GM18909 (cell line): ENCODE data around the gene LOXHD1.

Experiments
- ATAC-seq: cut with Tn5 transposase; IDR thresholded peaks from one replicate; pipeline ENCODE4 v1.9.1; 2021; ENCODE audit warnings: mild to moderate bottlenecking; ENCODE audit not compliant: unreplicated experiment, poor library complexity

The LOXHD1 gene

GRCh38 chr18:46677611-46678010 lies 20.6 kb upstream of the LOXHD1 start:
- ATAC-seq, result no peak

- no peak for ATAC-seq
Observed at GRCh38 chr18:46676182-46676835, 19.3 kb upstream of the LOXHD1 start.

- ATAC-seq, result no peak
Observed at GRCh38 chr18:46675112-46675511, 18.1 kb upstream of the LOXHD1 start.

DNA sequence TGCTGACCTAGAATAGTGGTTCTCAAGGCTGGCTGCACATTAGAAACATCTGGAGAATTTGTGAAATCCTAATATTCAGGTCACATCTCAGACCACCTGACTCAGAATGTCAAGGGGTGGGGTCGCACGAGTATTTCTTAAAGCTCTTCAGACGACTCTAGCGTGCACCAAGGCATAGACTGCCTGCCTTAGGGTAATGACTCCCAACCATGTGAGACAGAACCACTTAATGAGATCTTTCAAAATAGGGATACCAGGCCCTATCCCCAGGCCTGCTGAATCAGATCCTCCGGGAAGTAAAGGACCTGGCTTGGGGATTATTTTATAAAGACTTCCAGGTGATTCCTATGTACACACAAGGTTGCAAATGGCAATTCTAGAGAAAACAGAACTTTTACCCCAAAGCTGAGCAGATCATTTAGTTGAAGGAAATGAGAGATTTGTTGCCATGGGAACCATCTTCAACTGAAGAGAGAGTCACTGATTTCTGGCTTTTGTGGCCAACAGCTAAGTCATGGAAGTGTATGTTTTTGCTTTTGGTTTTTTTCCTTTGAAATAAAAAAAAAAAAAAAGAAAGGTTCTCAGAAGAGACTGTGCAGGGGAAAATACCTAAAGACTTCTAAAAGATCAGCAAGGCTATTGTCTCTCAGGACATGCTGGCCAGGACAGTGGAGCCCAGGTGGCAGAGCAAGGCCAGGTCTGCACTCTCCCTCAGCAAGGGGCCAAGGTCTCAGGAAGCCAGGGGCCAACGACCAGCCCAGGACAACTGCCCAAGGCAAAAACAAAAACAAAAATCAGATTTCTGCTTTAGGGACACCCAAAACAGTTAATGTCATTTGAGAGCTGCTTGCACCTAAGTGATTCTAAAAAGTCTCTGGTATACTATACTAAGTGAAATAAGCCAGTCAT lies 15.3 kb upstream of the LOXHD1 start:
- ATAC-seq, result no peak

GRCh38 chr18:46668694-46669093 lies 11.7 kb upstream of the LOXHD1 start:
- no peak for ATAC-seq

- ATAC-seq, result no peak
Observed at GRCh38 chr18:46668135-46668534, 11.1 kb upstream of the LOXHD1 start.

DNA sequence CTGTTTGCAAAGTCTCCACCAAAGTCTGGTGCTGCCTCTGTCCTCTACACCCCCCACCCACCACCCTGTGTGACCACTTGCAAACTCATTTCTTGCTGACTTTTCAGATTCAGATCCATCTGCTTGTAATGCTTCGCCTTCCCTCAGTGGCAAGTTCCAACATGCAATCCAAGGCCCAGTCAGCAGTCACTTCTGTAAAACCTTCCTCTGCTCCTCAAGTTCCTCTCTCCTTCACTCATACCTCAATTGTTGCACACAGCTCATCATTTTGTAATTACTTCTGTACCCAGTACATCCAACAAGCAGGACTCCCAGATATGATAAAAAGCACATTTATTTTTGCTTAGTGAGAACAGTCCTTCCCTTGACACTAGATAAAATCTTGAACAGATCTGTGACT lies 6.5 kb upstream of the LOXHD1 start:
- ATAC-seq, result no peak

DNA sequence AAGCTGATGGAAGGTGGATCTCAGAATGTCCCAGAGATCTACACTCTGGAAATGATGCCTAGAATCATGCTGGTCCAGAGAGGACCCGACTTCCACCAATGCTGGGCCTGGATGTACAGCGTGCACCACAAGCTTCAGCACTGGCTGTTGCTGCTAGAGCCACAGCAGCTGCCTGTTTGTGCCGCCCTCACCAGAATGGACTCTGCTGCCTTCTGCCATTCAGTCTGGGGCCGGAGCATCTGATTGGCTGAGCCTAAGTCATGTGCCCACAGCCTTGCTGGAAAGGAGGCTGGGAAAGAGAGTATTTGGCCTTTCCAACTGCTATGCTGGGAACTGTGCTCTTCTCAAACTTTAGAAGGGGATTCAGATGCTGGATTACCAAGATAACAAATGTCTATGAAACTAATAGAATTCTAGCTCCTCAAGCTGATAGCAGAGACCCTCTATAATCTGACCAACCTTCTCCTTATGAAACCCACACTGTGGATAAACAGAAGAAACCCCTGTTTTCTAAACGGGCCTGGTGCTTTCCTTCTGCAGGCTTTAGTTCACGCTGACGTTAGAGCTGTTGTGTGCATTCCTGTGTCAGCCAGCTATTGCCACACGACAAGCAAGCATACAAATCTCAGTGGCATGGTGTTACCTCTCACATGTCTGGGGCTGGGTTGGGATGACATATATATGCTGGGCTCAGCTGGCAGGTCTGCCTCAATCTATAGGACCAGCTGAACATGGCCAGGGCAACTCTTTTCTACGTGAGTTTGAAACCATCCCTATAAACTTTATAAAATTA lies 4.1 kb upstream of the LOXHD1 start:
- no peak for ATAC-seq

GRCh38 chr18:46659484-46659883 lies 2.5 kb upstream of the LOXHD1 start:
- no peak for ATAC-seq

GRCh38 chr18:46656326-46657114 lies 500 bp downstream of the LOXHD1 start:
- no peak for ATAC-seq

DNA sequence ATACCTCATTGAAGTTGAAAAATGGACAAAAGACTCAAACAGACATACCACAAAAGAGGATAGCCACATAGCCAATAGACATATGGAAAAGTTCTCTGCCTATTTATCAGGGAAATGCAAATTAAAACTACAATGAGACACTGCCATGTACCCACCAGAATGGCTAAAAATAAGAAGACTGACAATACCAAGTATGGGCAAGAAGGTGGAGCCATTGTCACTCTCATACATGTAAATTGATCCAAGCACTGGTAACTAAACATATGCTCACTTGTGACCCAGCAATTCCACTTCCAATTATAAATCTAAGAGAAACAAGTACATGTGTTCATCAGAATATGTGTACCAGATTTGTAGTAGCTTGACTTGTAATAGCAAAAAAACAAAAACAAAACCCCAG lies 4.6 kb downstream of the LOXHD1 start:
- no peak for ATAC-seq

DNA sequence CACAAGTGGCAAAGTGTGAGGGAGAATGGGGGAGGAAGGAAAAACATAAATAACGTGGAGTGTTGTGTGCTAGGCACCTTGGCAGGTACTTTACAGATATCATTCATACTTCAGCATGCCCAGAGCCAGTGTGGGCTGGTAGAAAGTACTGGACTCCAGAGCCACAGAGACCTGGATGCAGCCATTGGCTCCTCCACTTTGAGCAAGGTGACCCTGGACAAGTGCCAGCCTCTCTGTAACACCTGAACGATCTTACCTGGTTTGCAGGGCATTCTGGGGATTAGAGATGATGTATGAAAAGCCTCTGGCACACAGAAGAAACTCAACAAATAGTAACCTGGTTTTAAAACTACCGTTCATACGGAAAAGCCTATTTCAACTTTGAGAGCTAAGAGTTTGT lies 6.3 kb downstream of the LOXHD1 start:
- ATAC-seq, result no peak

- ATAC-seq, result no peak
Observed at GRCh38 chr18:46649071-46649862, 7.8 kb downstream of the LOXHD1 start.

DNA sequence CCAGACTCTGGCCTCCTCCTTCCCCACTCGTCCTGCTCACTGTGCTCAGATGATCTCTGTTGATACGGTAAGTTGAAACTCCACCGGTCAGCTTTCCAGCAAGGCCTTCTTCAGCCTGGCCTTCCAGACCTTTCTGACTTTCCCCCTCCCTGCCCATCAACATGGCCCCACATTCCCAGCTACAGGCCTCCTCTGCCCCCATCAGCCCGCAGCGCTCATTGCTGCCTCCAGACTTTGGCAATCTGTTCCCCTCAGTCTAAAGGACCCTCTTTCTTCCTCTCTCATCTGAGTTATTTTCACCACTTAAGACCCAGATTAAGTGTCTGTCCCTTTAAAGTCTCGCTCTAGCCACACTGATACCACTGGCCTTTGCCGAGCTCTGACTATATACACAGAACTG lies 10.6 kb downstream of the LOXHD1 start:
- no peak for ATAC-seq

DNA sequence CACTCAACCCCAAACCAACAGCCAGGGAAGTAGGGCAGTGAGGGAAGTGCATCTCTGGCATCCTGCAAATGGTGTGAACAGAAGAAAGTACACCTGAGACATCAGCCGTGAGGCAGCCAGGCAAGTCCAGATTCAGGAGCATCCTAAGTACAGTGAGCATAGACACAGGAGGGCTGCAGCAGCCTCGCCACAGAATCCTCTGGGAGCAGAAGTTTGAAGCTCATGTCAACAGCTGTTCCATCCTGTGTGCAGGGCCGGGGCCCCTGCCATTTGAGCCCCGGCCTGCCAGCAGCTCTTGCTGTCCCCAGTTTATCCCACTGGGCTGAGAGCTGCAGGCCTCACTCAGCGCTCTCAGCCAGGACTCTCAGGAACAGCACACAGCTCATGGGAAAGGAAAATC lies 14.5 kb downstream of the LOXHD1 start:
- no peak for ATAC-seq

DNA sequence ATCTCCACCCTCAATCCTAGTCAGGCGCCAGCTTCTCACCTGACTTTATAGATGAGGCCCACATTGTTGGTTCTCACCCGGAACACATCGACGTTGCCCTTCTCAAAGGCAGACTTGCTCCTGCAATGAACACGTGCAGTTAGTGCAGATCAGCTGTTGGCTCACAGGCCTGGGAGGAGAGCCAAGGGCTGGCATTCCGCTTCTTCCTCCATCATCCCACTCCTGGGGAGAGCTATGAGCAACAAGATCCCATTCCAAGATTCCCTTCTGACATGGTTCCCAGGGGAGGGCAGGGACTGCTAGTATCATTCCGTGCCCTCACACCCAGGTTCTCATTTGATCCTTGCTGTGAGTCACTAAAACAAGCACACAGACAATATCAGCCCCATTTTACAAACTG lies 15.1 kb downstream of the LOXHD1 start:
- no peak for ATAC-seq

DNA sequence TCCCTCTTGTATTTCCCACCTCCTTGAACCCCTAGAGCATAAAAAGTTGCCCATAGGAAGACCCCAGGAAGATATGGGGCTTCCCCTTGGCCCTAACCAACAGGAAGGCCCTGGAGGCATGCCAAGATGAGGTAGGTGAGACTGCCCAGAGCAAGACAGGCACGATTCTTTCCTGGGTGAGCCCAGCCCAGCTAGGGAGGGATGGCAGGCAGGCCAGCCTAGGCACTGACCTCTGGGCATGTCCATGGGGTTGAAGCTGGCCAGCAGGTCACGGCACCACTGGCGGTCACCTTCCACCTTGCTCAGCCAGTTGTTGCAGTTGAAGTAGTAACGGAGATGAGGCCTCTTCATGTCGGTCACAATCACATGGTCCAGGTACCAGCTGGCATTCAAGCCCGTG lies 17.6 kb downstream of the LOXHD1 start:
- no peak for ATAC-seq

- no peak for ATAC-seq
Observed at GRCh38 chr18:46636040-46636630, 20.9 kb downstream of the LOXHD1 start.

DNA sequence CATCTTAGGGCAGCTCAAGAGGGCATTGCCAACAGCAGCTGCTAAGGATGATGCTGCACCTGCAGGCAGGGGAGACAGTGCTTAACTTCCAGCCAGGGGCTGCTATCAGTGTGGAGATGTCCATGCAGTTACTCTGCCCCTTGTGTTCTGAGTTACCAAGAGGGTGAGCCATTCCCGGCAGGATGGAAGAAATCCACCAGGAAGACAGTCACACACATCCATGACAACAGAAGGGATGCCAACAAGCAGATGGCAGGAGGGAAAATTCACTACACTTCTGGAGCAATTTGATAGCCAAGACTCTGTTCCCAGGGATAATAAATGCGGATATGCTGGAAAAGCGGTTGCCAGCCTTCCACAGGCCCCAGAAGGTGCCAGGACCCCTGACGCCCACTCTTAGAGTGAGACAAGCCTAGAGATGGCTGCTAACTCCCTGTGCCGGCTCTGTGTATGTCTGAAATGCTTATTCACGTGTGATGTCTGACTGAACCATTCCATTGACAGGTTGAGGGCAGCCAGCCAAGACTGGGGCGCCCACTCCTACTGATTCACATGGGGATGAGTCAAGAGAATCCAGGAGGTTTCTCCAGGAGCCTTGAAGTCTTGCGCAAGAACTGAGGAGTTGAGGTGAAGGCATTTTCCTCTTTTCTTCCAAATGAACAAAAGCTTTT lies 24.5 kb downstream of the LOXHD1 start:
- ATAC-seq, result no peak
